ENCODE data around the gene SLC35D3.
"Not testable (repeated sequence)": the region's sequence is repeated elsewhere in the genome, so short reads cannot be mapped to it uniquely, and the experiment has no call there.

SLC35D3 gene

GRCh38 chr6:136964398-136964797 lies 42.3 kb downstream of the SLC35D3 start:
- no peak for DNase-seq (ENCODE audit: low read depth)

GRCh38 chr6:136967876-136968752 lies 46.0 kb downstream of the SLC35D3 start:
- peak; percentile 20 for DNase-seq (ENCODE audit: low read depth)

GRCh38 chr6:136968837-136969236 lies 46.7 kb downstream of the SLC35D3 start:
- DNase-seq (ENCODE audit: low read depth): no peak

- DNase-seq (ENCODE audit: low read depth): no peak
Measured at GRCh38 chr6:136969433-136969832, 47.3 kb downstream of the SLC35D3 start.

- DNase-seq (ENCODE audit: low read depth): no peak
Measured at GRCh38 chr6:136969930-136970329, 47.8 kb downstream of the SLC35D3 start.

- DNase-seq (ENCODE audit: low read depth): no peak
Measured at GRCh38 chr6:136971609-136972008, 49.5 kb downstream of the SLC35D3 start.

- DNase-seq (ENCODE audit: low read depth): not testable (repeated sequence)
Measured at GRCh38 chr6:136973781-136974180, 51.7 kb downstream of the SLC35D3 start.

All from T follicular helper cell (primary cell).